Measurements from ENCODE around the gene P4HB. TPM values are rescaled to one million over a fixed set of nuclear protein-coding genes. Genes with fewer than 3 reads are reported as not detected.
A peak's percentile ranks its signal among the peaks of the same experiment; 100 is the strongest.

The P4HB gene
- total RNA-seq, 1 donor from 2014 or later = 462 TPM

GRCh38 chr17:81858170-81858966 lies 2.0 kb downstream of the P4HB start:
- Histone ChIP-seq H3K9me3 (no peaks in the 10 kb centered on the region), H3K4me3 (peak overlapping the region; percentile 93), H3K36me3 (peaks cover 56% of the 10 kb centered on the region), H3K4me1 (peaks cover 23% of the 10 kb centered on the region), H3K27ac (no peak overlapping the region), H3K27me3 (no peaks in the 10 kb centered on the region)
- DNase-seq (no peak), ATAC-seq (no peak)
- no peak for TF ChIP-seq CTCF (IDR thresholded peaks at IDR 0.05)
- intact Hi-C loops (cut with DNase I) = no loop called here

GRCh38 chr17:81854974-81855774 lies 5.2 kb downstream of the P4HB start:
- no peak for TF ChIP-seq CTCF (IDR thresholded peaks at IDR 0.05)
- Histone ChIP-seq H3K4me1 (peaks cover 14% of the 10 kb centered on the region), H3K36me3 (peaks cover 87% of the 10 kb centered on the region), H3K27ac (no peak overlapping the region), H3K4me3 (no peak overlapping the region), H3K9me3 (no peaks in the 10 kb centered on the region), H3K27me3 (no peaks in the 10 kb centered on the region)
- DNase-seq (no peak), ATAC-seq (no peak)
- intact Hi-C loops (cut with DNase I) = no loop called here

DNA sequence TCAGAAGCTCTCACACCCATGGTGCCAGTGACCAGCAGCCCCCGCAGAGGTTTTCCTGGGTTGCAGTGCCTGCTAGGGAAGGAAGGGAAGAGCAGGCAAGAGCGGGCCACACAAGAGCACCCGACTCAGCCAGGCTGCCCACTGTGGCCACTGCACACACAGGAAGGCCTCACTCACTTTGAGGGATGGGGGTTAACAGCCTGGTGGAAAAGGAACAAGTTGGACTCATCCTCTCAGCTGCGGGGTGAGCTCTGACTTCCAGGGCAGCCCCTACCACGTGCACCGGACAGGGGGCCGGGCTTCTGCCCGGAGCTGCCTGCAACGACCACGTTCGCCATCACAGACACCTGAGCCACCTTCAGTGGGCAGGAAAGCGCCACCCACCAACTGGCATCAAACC lies 8.1 kb downstream of the P4HB start:
- TF ChIP-seq CTCF (IDR thresholded peaks at IDR 0.05) = no peak
- intact Hi-C loops (cut with DNase I) = no loop called here
- peaks cover 97% of the 10 kb centered on the region for H3K36me3 ChIP-seq

GRCh38 chr17:81851423-81851822 lies 8.9 kb downstream of the P4HB start:
- Histone ChIP-seq H3K27ac (no peak overlapping the region), H3K4me1 (no peaks in the 10 kb centered on the region), H3K4me3 (no peak overlapping the region), H3K36me3 (peaks cover 97% of the 10 kb centered on the region), H3K27me3 (no peaks in the 10 kb centered on the region), H3K9me3 (no peaks in the 10 kb centered on the region)
- TF ChIP-seq CTCF (IDR thresholded peaks at IDR 0.05) = no peak
- no peak for DNase-seq
- intact Hi-C loops (cut with DNase I) = no loop called here
- no peak for ATAC-seq

More for the DNA sequence above, 8.1 kb downstream of the P4HB start:
- ATAC-seq (no peak), DNase-seq (no peak)
- Histone ChIP-seq H3K27ac (no peak overlapping the region), H3K9me3 (no peaks in the 10 kb centered on the region), H3K4me3 (no peak overlapping the region), H3K4me1 (no peaks in the 10 kb centered on the region), H3K27me3 (no peaks in the 10 kb centered on the region)

DNA sequence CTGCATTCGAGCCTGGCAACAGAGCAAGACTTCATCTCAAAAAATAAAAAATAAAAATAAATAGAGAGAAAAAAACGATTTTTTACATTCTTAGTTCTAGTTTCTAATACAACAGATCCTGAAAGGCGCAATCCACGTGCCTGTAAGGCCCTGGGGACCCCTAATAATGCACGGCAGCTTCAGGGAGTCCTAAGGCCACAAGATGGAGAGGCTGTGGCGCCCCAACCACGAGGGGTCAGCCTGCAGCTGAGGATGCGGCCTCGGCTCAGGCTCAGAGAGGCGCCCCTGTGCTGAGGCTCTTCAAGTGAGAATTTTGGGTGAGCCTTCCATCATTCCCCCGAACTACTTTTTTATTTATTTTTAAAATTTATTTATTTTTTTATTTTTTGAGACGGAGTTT lies 10.9 kb downstream of the P4HB start:
- DNase-seq = no peak
- Histone ChIP-seq H3K36me3 (peaks cover 98% of the 10 kb centered on the region), H3K9me3 (no peaks in the 10 kb centered on the region), H3K4me3 (no peak overlapping the region), H3K27me3 (no peaks in the 10 kb centered on the region), H3K27ac (no peak overlapping the region), H3K4me1 (no peaks in the 10 kb centered on the region)
- TF ChIP-seq CTCF (IDR thresholded peaks at IDR 0.05) = no peak
- intact Hi-C loops (cut with DNase I) = no loop called here
- no peak for ATAC-seq
